ENCODE results near the gene SERPINA10. TPM values are rescaled to one million over a fixed set of nuclear protein-coding genes. Genes with fewer than 3 reads are reported as not detected.
"Not testable (repeated sequence)": the region's sequence is repeated elsewhere in the genome, so short reads cannot be mapped to it uniquely, and the experiment has no call there.

The SERPINA10 gene
- total and polyA plus RNA-seq, 2 of the 13 experiments (the other 11 are each of a cell fraction or from before 2014, with no cell fraction given) = 20.1 to 20.2 TPM

GRCh38 chr14:94276898-94277561 is 16.0 kb downstream of the SERPINA10 start (continued):
- TF ChIP-seq CREM (IDR thresholded peaks at IDR 0.05) = peak; percentile 35; the same call in 1 of the 2 replicates
- TF ChIP-seq CREM (CRISPR knock-in tag; IDR thresholded peaks at IDR 0.05); SOX13 (IDR thresholded peaks at IDR 0.05): not testable (repeated sequence)
- TF ChIP-seq HMG20A (CRISPR knock-in tag; IDR thresholded peaks at IDR 0.05; ENCODE audit: borderline replicate concordance) = peak; percentile 71; the same call in 1 of the 2 replicates
- TF ChIP-seq THAP11 (CRISPR knock-in tag; IDR thresholded peaks at IDR 0.05) = peak; percentile 74
- 0 out of 2 replicates have a peak, but pooled peaks have one; percentile 42 for TF ChIP-seq ZBTB26 (CRISPR knock-in tag; IDR thresholded peaks at IDR 0.05; ENCODE audit: borderline replicate concordance)
- peak; percentile 68; the same call in 1 of the 2 replicates for TF ChIP-seq ZBTB43 (CRISPR knock-in tag; conservative IDR thresholded peaks at IDR 0.05)
- peak; percentile 75 for TF ChIP-seq NCOA2 (CRISPR knock-in tag; IDR thresholded peaks at IDR 0.05)
- peak; percentile 50; the same call in 1 of the 2 replicates for TF ChIP-seq AHDC1 (CRISPR knock-in tag; IDR thresholded peaks at IDR 0.05; ENCODE audit: borderline replicate concordance)
- peak; percentile 31 for TF ChIP-seq ASH2L (IDR thresholded peaks at IDR 0.05; ENCODE audit: insufficient read length, low read depth, low read length)
- TF ChIP-seq FOXK1 (CRISPR knock-in tag; IDR thresholded peaks at IDR 0.05; ENCODE audit: borderline replicate concordance, low read depth) = peak; percentile 90
- TF ChIP-seq SOX13 (CRISPR knock-in tag; conservative IDR thresholded peaks at IDR 0.05 in 1 of 2, IDR thresholded peaks at IDR 0.05 in 1 of 2) = peak in 1 of 2 experiments; percentile 73; a peak in 2 of 4 replicates
- peak; percentile 32; the same call in 1 of the 2 replicates for TF ChIP-seq ZNF281 (CRISPR knock-in tag; IDR thresholded peaks at IDR 0.05; ENCODE audit: borderline replicate concordance)

Data from HepG2 (cell line).